ENCODE data around the gene NLGN1.

GRCh38 chr3:174215456-174215855, 817.9 kb downstream of the NLGN1 start:
- TF ChIP-seq EZH2 (IDR thresholded peaks at IDR 0.05) (no peak), CTCF (IDR thresholded peaks at IDR 0.05) (no peak)
